GM12878 (cell line): ENCODE measurements around the gene PLEKHN1. TPM values are rescaled to one million over a fixed set of nuclear protein-coding genes. Genes with fewer than 3 reads are reported as not detected.
"Not testable (repeated sequence)": the region's sequence is repeated elsewhere in the genome, so short reads cannot be mapped to it uniquely, and the experiment has no call there.

ENCODE experiments used
- ATAC-seq: fragments of 200-7000 bp; cut with Tn5 transposase; 3 replicates; pipeline ENCODE4 v1.9.1; 2020; ENCODE audit warnings: mild to moderate bottlenecking, moderate library complexity
- BruUV-seq: library from RNA; stranded (reverse); fragments of 400-500 nt; replicated peaks from 2 replicates; lab custom pipeline; 2021; lab: Mats Ljungman, UMichigan
- CTCF ChIA-PET: fragments of 300-600 bp; sonication (Branson Sonifier 250); formaldehyde crosslinking; extraction: SDS; loops from one replicate; lab custom pipeline; 2021; ENCODE audit warnings: inconsistent platforms; lab: Yijun Ruan, JAX
- POLR2A ChIA-PET: fragments of 350-600 bp; formaldehyde crosslinking; extraction: SDS; loops from one replicate; lab custom pipeline; 2021; ENCODE audit warnings: inconsistent platforms; lab: Charles Lee
- RAD21 ChIA-PET: fragments of 300-600 bp; sonication (Branson Sonifier 250); formaldehyde crosslinking; loops from one replicate; lab custom pipeline; 2023; ENCODE audit warnings: antibody characterized with exemption; ENCODE audit not compliant: unreplicated experiment; lab: Charles Lee
- SMC1A ChIA-PET: fragments of 300-600 bp; sonication (Branson Sonifier 250); formaldehyde crosslinking; loops from one replicate; lab custom pipeline; 2023; ENCODE audit not compliant: unreplicated experiment, uncharacterized antibody; lab: Charles Lee
- DNase-seq: peaks from one replicate; pipeline ENCODE4 v3.0.0-alpha.2; 2011; ENCODE audit warnings: low read depth, low spot score
- FAIRE-seq: peaks from 3 replicates; lab custom pipeline; 2011; peaks lifted over from hg19 to GRCh38; lab: Jason Lieb, UNC
- H2AFZ ChIP-seq: 2 replicates; pipeline ENCODE4 v1.6.0; 2011; ENCODE audit warnings: low read depth, low read length, control low read depth; ENCODE audit not compliant: control insufficient read depth
- H3K27ac ChIP-seq: 2 replicates; pipeline ENCODE4 v1.5.1; 2011; ENCODE audit warnings: control low read depth; ENCODE audit not compliant: control insufficient read depth, insufficient read depth
- H3K27me3 ChIP-seq, 2 experiments: replicated peaks in 1 of 2; 2 replicates each; pipeline versions ENCODE4 v1.6.0 to v1.6.1; 2011; ENCODE audit warnings: low read length in 1 of 2; ENCODE audit not compliant: control insufficient read depth in 2 of 2, insufficient read depth in 2 of 2
- H3K36me3 ChIP-seq, 2 experiments: 2 replicates each; pipeline ENCODE4 v1.5.1; 2011; ENCODE audit warnings: low read length in 1 of 2; ENCODE audit not compliant: control insufficient read depth in 2 of 2, insufficient read depth in 2 of 2
- H3K4me1 ChIP-seq: 2 replicates; pipeline ENCODE4 v1.6.1; 2011; ENCODE audit warnings: mild to moderate bottlenecking, low read length, moderate library complexity, mixed read lengths; ENCODE audit not compliant: control insufficient read depth, insufficient read depth
- H3K4me2 ChIP-seq: 2 replicates; pipeline ENCODE4 v1.6.0; 2011; ENCODE audit warnings: control low read depth; ENCODE audit not compliant: control insufficient read depth, insufficient read depth
- H3K4me3 ChIP-seq: fragments of 200-600 bp; sonication (generic); 2 replicates; pipeline ENCODE4 v1.5.1; 2016
- H3K79me2 ChIP-seq: 2 replicates; pipeline ENCODE4 v1.6.0; 2011; ENCODE audit warnings: low read length; ENCODE audit not compliant: control insufficient read depth, insufficient read depth
- H3K9ac ChIP-seq: 2 replicates; pipeline ENCODE4 v1.8.0; 2011; ENCODE audit warnings: low read length, control low read depth, mixed read lengths; ENCODE audit not compliant: control insufficient read depth, insufficient read depth
- H3K9me3 ChIP-seq: replicated peaks from 3 replicates; pipeline ENCODE4 v1.5.1; 2011; ENCODE audit warnings: mild to moderate bottlenecking, low read length; ENCODE audit not compliant: control insufficient read depth, insufficient read depth
- H4K20me1 ChIP-seq: 2 replicates; pipeline ENCODE4 v1.6.0; 2011; ENCODE audit not compliant: control insufficient read depth, insufficient read depth
- KAT2A ChIP-seq: conservative IDR thresholded peaks from 2 replicates; pipeline ENCODE4 v1.6.1; 2011; ENCODE audit warnings: low read depth, low read length; ENCODE audit not compliant: control insufficient read depth
- RAD21 ChIP-seq: IDR thresholded peaks from 2 replicates; pipeline ENCODE4 v1.6.1; 2011; ENCODE audit warnings: mild to moderate bottlenecking, low read depth, low read length, moderate library complexity; ENCODE audit not compliant: insufficient read depth
- YBX1 ChIP-seq: fragments of 450-650 bp; IDR thresholded peaks from 2 replicates; pipeline ENCODE4 v1.6.1; 2016; ENCODE audit warnings: antibody characterized with exemption
- ZBTB4 ChIP-seq: fragments of 450-650 bp; formaldehyde crosslinking; IDR thresholded peaks from 2 replicates; pipeline ENCODE4 v1.4.0; 2022; ENCODE audit warnings: mild to moderate bottlenecking, moderate library complexity
- ZNF207 ChIP-seq: fragments of 450-650 bp; IDR thresholded peaks from 2 replicates; pipeline ENCODE4 v1.6.1; 2014; ENCODE audit warnings: antibody characterized with exemption, mild to moderate bottlenecking, borderline replicate concordance
- WGBS: methylation state at CpG from one replicate; pipeline ENCODE4 v1.1.6; 2016; ENCODE audit warnings: low lambda C conversion rate; ENCODE audit not compliant: insufficient replicate concordance, insufficient coverage; ENCODE audit errors: missing lambda C conversion rate; 5-methylcytosine and 5-hydroxymethylcytosine counted together
- in situ Hi-C: fragments of 300-500 bp; cut with MboI; formaldehyde crosslinking; loops from 9 replicates; pipeline ENCODE4 v1.14.3; 2018; ENCODE audit warnings: mixed read lengths
- intact Hi-C: fragments of 100-400 bp; cut with micrococcal nuclease; formaldehyde crosslinking; loops from one replicate; pipeline ENCODE4 v1.14.2; 2022; ENCODE audit not compliant: unreplicated experiment
- polyA plus RNA-seq, 11 experiments: library from polyadenylated mRNA; depleted of rRNA in 4 of 11; unstranded in 6 of 11; stranded (reverse) in 5 of 11; fragments of >200 nt; fragmentation: Nextera tagmentation in 4 of 11; fragmentation: Illumina TruSeq in 1 of 11; extraction: Ambion mirVana in 4 of 11; extraction: Trizol in 1 of 11; gene quantifications; 1 replicate in 1 of 11; 2 replicates in 10 of 11; pipeline versions ENCODE4 v1.2.1 to v1.2.3, GENCODE V29; 2011 to 2016; ENCODE audit warnings: inconsistent platforms in 2 of 11, missing spikeins in 2 of 11, low read depth in 1 of 11
- total RNA-seq, 4 experiments: library from RNA; depleted of rRNA in 3 of 4; stranded (reverse); fragments of >200 nt in 3 of 4; fragmentation: Illumina TruSeq in 1 of 4; extraction: Trizol in 1 of 4; gene quantifications; 2 replicates each; pipeline versions ENCODE4 v1.2.1 to v1.2.3, GENCODE V29; 2013 to 2021
- TF ChIP-seq, protein P1 (sequence below): fragments of 450-650 bp; IDR thresholded peaks from 2 replicates; pipeline ENCODE4 v1.6.1; 2014; ENCODE audit warnings: mild to moderate bottlenecking

The PLEKHN1 gene
- total and polyA plus RNA-seq, 10 of the 15 experiments (the other 5 are each of a cell fraction or from before 2014, with no cell fraction given) = 0.04 to 0.26 (median 0.18) TPM; not detected in 6

DNA sequence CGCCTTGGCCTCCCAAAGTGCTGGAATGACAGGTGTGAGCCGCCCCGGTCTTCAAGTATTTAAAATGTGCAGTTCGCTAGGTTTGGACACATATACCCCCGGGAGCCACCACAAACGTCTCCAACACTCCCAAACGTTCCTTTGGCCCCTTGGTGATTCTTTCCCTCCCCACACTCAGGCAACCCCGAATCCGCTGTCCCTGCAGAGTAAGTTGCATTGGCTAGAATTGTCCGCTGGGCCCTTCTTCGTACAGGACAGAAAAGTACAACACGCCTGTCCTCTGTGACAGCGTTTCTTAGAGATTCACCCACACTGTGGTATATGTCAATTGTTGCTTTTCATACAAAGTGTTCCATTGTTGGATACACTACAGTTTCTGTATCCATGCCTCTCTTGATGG lies 18.8 kb downstream of the PLEKHN1 start:
- RAD21 ChIA-PET = interaction anchor here (0.7 to 2.4 kb wide), 13 partner anchors 7 to 307 kb away, joined by 3 to 19 read pairs (median 3); partner anchors contain the start of genes AGRN and ISG15
- no peak overlapping the region for H2AFZ ChIP-seq
- POLR2A ChIA-PET = interaction anchor here (0.6 to 1.0 kb wide), 3 partner anchors 10 to 28 kb away, joined by 3 to 7 read pairs (median 3); partner anchors contain the start of gene ISG15
- CTCF ChIA-PET = interaction anchor here (0.6 to 8.0 kb wide), 18 partner anchors 8 to 387 kb away, joined by 3 to 71 read pairs (median 6); partner anchors contain the start of genes ISG15 and NOC2L
- no peak overlapping the region for H3K4me2 ChIP-seq
- no peaks in the 10 kb centered on the region for H3K27me3 ChIP-seq
- DNase-seq (no peak), ATAC-seq (no peak), FAIRE-seq (no peak)
- no TSS peak for BruUV-seq
- H3K4me3 ChIP-seq = no peak overlapping the region
- no peaks in the 10 kb centered on the region for H3K79me2 ChIP-seq
- SMC1A ChIA-PET = interaction anchor here (0.8 to 2.7 kb wide), 11 partner anchors 16 to 387 kb away, joined by 3 to 13 read pairs (median 4); partner anchors contain the start of gene ISG15
- H3K4me1 ChIP-seq = no peaks in the 10 kb centered on the region
- H3K9ac ChIP-seq = no peak overlapping the region
- TF ChIP-seq ZBTB4 (no peak), ZNF207 (no peak), YBX1 (no peak), RAD21 (no peak), KAT2A (no peak)
- TF ChIP-seq, protein P1, sequence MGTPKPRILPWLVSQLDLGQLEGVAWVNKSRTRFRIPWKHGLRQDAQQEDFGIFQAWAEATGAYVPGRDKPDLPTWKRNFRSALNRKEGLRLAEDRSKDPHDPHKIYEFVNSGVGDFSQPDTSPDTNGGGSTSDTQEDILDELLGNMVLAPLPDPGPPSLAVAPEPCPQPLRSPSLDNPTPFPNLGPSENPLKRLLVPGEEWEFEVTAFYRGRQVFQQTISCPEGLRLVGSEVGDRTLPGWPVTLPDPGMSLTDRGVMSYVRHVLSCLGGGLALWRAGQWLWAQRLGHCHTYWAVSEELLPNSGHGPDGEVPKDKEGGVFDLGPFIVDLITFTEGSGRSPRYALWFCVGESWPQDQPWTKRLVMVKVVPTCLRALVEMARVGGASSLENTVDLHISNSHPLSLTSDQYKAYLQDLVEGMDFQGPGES = no peak
- no peaks in the 10 kb centered on the region for H4K20me1 ChIP-seq
- WGBS = 50% methylated on average over 13 of the region's 13 CpGs
- in situ Hi-C loops = no loop called here
- intact Hi-C loops = loop anchor here (2.0 kb wide), 1 partner anchor 308 kb away; no protein-coding TSS in a partner anchor
- H3K36me3 ChIP-seq = no peaks in the 10 kb centered on the region
- H3K9me3 ChIP-seq = no peaks in the 10 kb centered on the region; the same call in 2 of the 3 replicates
- H3K27ac ChIP-seq = no peak overlapping the region

GRCh38 chr1:988061-988460 lies 21.8 kb downstream of the PLEKHN1 start:
- RAD21 ChIA-PET = interaction anchor here (2.6 kb wide), 1 partner anchor 76 kb away, joined by 8 read pairs; no protein-coding TSS in a partner anchor
- WGBS = 53% methylated on average over 5 of the region's 5 CpGs
- H3K36me3 ChIP-seq, BruUV-seq, DNase-seq, H3K4me3 ChIP-seq, H3K27ac ChIP-seq, H3K79me2 ChIP-seq, H3K27me3 ChIP-seq, H4K20me1 ChIP-seq, SMC1A ChIA-PET, H3K9ac ChIP-seq, H2AFZ ChIP-seq, H3K4me2 ChIP-seq, FAIRE-seq, POLR2A ChIA-PET, in situ Hi-C loops, H3K9me3 ChIP-seq, ATAC-seq: not testable (repeated sequence)
- intact Hi-C loops = loop anchor here (1.0 kb wide), 1 partner anchor 76 kb away; no protein-coding TSS in a partner anchor
- CTCF ChIA-PET = interaction anchor here (1.1 to 1.7 kb wide), 2 partner anchors 45 to 304 kb away, joined by 3 read pairs; no protein-coding TSS in a partner anchor
- peaks cover 17% of the 10 kb centered on the region for H3K4me1 ChIP-seq
